GM21360 (cell line): ENCODE results near the gene KCNN4.
"Not testable (repeated sequence)": the region's sequence is repeated elsewhere in the genome, so short reads cannot be mapped to it uniquely, and the experiment has no call there.

Experiments
- ATAC-seq: cut with Tn5 transposase; IDR thresholded peaks from one replicate; pipeline ENCODE4 v1.9.1; 2021; ENCODE audit warnings: mild to moderate bottlenecking, moderate library complexity; ENCODE audit not compliant: unreplicated experiment

KCNN4 gene

DNA sequence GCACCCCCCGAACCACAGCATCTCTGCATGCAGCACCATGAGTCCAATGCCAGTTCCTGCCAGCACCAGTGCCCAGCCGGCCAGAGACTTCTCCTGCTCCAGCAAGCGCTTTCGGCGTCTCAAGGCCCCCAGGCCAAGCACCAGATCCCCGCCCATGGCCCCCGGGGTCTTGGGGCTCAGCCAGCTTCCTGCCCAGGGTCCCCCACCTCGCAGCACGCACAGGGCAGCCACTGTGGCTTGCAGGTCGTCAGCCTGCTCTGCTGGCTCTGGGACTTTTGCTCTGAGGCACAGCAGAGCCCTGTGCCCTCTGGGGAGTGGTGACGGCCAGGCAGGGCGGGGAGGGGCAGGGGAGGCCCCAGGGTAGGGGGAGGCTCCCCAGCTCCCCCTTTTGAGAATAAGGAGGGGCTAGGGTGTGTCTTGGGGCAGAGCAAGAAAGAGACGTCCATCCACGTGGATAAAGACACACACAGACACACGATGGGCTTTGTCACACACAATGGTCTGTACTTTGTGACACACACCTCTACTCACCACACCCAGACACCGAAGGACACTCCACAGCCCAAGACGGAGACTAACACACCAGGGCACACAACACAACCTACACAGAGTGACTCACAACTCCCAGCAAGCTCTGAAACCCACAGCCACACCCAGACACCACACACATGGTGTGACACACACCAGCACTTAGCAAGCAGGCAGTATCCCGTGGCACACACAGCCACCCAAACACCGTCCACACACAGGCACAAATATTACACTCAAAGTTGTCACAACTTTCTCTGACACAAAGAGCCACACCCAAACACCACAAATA is at the start of gene KCNN4:
Gene KCNN4 (minus strand): TSS at position 268 of the 820 bp plus-strand sequence. CDS start 112 bp downstream, at position 156.
- ATAC-seq: no peak

DNA sequence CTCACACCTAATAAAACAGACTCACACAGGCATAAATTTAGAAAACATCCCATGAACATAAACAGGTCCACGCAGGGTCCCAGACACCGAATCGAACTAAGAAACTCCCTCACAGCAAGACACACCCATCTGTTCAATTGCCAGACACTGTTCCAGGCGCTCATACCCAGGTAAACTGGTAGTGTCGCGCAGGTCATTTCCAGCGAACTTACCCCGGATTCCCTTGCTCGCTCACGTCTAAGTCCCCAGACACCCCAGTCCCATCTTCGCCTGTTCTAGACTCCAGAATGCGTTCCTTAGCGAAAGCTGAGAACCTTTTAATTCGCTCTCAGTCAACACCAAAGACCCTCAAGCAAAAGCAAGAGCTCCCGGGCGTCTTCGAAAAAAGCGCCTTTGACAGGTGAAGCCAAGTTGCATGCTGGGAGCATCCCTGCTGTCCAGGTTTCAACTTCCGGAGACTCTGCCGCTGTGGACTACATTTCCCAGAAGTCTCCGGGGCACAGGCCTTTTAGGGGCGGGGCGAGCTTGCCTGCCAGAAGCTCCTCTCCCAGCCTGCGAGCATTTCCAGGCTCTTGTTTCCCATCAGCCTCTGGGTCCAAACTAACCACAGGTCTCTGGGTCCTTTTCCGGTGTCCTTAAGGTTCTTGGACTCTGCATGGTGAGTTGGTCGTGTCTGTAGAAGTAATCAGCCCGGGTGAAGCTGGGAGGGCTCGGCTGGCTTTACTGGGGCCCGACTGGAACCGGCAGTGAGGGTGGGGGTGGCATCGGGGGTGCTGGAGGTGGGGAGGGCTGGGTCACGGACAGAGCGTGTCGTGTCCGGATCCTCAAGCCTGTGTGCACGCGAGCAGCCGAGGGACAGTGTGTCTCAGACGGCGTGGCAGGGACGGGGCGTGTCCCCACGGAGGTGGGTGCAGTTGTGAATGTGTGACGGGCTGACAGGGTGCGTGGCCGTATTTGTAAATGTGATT is 46.3 kb upstream of the KCNN4 start, which contains the start of gene ZNF283:
Gene ZNF283 (plus strand): TSS at position 535 of the 968 bp plus-strand sequence. CDS start 6,184 bp downstream, outside the sequence.
- peak; percentile 67 for ATAC-seq

DNA sequence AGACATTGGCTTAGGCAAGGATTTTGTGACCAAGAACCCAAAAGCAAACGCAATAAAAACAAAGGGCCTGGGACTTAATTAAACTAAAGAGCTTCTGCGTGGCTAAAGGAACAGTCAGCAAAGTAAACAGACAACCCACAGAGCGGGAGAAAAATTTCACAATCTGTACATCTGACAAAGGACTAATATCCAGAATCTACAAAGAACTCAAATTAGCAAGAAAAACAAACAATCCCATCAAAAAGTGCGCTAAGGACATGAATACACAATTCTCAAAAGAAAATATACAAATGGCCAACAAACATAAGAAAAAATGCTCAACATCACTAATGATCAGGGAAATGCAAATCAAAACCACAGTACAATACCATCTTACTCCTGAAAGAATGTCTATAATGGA is 43.8 kb upstream of the KCNN4 start:
- ATAC-seq: not testable (repeated sequence)

DNA sequence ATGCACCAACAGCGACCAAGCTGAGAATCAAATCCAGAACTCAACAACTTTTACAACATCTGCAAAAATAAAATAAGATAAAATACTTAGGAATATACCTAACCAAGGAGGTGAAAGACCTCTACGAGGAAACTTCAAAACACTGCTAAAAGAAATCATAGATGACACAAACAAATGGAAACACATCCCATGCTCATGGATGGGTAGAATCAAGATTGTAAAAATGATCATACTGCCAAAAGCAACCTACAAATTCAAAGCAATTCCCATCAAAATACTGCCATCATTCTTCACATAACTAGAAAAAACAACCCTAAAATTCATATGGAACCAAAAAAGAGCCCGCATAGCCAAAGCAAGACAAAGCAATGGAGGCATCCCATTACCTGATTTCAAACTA is 43.1 kb upstream of the KCNN4 start:
- not testable (repeated sequence) for ATAC-seq

DNA sequence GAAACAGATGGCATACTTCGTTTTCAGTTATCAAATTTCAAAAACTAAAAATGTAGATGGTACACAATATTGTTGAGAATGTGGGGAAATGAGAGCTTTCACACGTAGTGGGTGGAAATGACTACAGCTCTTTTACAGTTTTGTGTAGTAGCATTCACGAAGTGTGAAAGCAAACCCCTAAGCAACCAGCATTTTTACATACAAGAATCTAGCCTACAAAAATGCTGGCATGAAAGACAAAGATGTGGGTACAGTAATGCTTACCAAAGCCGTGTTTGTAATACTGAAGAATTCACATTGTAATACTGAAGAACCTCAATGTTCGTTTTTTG is 40.1 kb upstream of the KCNN4 start:
- ATAC-seq: no peak

DNA sequence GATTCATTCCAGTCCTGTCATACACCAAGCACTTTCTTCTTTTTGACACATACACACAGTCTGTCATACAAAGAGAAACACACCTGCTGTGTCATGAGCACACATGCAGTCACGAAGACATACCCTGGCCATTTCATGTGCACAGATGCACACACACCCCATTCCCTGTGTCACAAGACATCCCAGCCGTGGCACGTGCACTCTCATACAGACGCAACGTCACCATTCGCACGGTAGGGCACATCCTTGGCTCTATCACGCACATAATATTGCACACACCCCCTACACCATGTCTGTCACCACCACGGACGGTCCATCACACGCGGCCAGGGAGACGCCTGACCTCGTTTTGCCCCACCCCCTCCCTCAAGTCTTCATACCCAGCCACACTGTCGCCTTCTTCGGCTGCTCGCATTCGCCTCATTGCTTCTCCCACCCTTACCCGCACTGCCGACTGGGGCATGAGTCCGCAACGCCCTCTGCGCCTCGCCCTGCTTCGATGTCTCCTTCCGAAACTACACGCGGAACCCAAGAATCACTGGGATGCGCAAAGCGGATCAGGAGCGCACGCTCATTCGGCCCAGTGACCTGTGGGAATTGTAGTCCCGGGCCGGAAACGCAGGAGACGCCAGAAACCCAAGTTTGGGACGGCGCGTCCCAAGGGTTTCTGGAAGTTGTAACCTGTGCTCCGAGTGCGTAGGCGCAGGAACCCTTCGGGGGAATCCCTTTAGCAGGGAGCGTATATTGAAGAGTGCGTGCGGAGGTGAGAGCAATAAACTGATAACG is 39.5 kb upstream of the KCNN4 start:
- ATAC-seq: no peak

DNA sequence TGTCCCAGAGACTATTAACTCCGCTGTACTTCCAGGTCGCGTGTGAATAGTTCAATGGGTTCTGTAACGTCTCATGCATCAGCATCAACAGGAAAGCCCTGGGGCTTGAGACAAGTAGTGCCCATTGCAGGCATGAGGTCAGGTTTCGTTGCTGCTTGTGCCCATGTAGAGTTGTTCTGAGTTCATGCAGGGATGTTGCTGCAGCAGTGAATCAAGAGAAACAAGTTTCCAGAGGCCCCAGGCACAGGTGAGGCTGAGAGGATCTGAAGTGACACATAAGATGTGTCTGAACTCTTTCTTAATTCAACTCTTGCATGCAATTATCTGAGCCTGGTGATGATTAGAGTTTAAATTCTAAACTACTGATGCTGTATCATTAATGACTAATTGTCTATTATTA is 37.7 kb upstream of the KCNN4 start:
- ATAC-seq: no peak

DNA sequence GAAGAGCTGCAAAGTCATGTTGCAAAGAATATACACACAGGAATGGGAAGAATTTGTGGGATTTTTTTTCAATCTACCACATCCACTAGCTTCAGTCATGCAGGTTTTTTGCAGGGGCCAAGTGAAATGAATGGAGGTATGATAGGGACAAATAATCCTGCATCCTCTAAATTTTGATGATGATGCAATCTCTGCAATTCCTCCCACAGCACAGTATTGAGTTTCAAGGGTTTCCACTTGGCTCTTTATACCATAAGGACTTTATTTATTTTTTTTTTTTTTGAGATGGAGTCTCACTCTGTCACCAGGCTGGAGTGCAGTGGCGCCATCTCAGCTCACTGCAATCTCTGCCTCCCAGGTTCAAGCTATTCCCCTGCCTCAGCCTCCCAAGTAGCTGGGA is 36.7 kb upstream of the KCNN4 start:
- not testable (repeated sequence) for ATAC-seq

DNA sequence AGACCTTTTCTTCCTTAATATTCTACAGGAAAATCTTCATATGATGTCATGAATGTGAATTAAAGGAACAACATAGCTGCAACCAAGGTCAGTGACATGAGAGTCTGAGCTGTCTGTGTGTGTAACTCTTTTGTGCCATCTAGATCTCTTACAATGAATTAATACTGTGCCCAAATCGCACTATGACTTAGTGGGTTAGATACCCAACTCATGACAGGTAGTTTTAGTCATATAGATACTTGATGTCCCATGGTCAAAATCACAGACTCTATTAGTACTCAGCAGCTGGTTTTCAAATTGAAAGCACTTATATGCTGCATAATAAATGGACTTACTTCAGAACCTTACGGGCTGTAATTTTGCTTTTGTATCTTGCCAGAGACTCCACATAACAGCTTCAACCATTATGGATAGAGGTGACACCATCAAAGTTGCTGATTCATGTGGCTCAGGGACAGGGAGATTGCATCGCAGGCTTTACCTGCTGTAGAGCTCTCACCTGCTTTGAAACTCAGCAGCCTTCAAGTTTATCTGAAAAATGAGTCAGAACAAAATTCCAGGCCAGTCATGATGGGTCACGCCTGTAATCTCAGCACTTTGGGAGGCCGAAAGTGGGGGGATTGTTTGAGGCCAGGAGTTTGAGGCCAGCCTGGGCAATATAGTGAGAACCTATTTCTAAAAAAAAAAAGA is 34.0 kb upstream of the KCNN4 start:
- no peak for ATAC-seq

DNA sequence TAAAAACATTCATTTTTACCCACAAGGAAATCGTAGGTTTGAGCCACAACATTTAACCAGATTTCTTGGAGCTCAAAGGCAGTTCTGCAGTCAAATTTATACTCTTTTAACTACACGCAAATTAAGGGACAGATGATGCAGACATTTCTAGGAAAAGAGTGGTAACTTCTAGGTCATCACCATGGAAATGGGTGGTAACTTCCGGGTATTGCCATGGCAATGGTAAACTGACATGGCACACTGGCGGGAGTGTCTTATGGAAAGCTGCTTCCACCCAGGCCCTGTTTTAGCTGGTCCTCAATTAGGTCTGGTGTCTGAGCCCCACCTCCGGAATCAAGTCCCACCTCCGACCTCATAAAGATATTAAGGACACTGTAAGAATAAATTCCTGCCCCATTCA is 31.9 kb upstream of the KCNN4 start:
- no peak for ATAC-seq

DNA sequence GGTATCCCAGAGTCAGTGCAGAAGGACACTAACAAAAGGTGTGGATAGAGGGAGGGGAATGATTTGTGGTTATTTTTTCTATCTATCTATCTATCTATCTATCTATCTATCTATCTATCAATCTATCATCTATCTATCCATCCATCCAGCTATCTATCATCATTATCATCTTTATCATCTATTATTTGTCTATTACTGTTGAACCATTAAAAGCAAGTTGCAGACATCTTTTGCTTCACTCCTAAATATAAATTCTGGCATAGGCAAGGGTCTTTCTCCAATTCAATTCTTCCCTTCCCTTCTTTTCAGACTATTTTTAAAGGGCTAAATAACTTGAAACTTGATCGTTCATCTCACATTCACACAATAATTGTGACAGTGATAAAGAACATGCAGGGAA is 31.5 kb upstream of the KCNN4 start:
- no peak for ATAC-seq

DNA sequence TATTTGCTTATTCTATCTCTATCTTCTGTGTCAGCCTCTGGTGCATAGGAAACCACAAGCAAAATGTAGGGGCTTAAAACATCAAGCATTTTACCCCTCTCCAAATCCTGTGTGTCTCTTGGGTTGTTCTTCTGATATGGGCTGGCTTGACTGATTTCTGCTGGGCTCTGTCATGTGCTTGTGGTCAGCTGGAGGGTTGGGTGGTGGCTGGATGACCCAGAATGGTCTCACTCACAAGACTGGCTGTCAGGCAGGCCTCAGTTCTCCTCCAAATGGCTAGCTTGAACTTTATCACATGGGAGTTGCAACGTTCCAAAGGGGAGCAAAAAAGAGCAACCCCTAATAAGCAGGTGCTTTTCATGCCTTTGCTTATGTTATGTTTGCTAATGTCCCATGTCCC is 31.1 kb upstream of the KCNN4 start:
- no peak for ATAC-seq

DNA sequence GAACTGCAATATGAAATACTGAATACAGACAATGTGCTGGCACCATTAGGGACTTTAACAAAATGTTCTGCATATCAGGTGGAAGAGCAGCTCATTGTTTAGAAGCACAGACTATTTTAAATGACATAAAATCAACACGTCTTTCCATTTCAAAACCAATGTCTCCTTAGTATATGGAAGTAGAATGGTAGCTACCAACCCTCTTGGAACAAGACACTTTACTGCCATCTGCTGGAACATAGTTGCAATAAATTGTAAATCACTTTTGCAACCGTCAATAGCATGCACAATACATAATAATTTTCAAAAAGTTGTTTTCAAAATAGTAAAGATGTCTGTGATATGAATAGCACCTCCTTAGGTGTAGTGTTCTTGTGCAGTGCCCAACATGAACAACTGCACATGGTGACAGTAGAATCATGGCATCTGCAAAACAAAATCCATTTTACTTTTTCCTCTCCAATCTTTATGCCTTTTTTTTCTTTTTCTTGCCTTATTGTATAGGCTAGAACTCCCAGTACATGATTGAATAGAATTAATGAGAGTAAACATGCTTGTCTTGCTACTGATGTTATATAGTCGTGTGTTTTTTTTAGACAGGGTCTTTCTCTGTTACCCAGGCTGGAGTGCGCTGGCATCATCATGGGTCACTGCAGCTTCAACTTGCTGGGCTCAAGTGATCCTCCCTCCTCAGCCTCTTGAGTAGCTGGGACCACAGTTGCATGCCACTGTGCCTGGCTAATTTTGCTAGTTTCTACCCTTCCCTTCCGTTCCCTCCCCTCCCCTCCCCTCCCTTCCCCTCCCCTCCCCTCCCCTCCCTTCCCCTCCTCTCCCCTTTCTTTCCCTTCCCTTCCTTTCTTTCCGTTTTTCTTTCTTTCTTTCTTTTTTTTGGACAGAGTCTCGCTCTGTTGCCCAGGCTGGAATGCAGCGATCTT is 29.3 kb upstream of the KCNN4 start:
- no peak for ATAC-seq

DNA sequence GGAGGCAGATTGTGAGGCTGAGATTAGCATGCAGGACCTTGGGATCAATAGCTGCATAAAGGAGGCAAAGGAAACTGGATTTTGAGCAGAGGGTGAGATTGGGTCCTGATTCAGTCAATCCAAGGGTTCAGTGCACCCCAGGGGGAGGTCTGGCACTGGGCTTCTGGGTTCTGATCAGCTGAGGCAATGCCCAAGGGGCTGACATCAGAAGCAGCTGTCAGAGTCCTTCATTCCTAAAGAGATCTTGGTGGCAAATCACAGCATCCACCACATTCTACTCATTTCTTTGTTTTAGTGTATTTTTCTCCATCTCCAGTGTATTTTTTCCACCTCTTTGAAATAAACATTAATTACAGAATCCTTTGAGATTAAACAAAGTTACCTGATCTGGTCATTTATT is 26.9 kb upstream of the KCNN4 start:
- ATAC-seq: no peak

DNA sequence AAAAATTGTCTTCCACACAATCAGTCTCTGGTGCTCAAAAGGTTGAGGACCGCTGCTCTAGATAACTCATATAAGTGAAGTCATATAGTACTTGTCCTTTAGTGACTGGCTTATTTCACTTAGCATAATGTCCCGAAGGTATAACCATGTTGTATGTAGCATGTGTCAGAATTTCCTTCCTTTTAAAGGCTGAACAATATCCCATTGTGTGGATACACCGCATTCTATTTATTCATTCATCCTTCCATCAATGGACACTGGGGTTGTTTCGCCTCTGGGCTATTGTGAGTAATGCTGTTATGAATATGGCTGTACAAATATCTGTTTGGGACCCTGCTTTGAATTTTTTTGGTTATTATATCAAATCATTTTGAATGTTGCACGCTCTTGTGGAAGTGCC is 26.1 kb upstream of the KCNN4 start:
- ATAC-seq: no peak

DNA sequence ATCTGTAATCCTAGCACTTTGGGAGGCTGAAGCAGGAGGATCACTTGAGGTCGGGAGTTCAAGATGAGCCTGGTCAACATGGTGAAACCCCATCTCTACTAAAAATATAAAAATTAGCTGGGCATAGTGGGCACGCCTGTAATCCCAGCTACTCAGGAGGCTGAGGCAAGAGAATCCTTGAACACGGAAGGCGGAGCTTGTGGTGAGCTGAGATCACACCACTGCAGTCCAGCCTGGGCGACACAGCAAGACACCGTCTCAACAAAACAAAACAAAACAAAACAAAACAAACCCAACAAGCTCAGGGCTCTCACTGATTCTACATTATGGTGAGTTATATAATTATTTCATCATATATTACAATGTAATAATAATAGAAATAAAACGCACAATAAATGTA is 25.6 kb upstream of the KCNN4 start:
- ATAC-seq: not testable (repeated sequence)

DNA sequence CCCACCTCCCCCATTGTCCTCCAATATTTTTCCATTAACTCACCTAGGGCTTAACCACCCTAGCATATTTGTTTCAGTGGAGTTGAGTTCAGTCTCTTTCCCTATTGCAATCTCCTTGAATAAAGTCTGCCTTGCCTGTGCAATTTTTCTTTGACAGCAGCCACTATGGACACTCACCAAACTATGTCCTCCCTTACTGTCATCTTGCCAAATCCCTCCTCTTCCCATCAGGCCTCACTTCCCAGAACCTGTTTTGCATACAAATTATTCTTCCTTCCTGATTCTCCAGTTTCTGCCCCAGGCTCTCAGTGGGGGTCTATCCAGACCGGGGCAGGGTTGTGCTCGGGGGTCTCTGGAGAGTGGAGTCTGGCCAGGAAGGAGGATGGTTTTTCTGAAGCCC is 23.7 kb upstream of the KCNN4 start:
- no peak for ATAC-seq

DNA sequence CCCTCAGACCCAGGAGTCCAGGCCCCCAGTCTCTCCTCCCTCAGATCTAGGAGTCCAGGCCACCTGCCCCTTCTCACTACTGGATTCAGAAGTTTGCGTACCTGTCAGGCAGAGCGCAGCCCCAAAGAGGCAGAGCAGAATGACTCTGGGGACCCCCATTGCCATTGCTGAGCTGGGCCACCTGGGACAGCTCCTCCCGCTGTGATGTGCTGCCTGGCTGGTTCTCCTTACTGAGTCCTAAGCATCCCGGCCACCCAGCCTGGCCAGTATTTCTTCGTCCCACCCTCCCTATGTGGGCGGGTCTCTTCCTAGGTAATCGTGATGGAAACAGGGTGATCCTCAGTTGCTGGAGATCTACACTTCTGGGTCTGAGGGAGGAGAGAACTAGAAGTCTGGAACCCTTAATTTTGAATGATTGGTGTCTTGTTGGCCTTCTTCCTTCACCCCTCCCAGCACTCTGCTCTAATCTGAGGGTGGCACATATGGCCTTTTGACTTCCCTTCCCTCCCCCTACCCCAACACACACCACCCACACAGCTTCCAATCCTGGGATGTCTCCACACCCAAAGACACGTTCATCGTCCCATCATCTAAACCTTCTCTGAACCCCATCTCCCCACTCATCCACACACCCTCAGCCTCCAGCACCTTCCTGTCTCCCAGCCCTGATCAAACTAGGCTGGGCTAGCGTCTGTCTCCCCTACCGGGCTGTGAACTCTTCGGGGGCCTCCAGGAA is 21.6 kb upstream of the KCNN4 start, which contains the start of gene LYPD5:
Gene LYPD5 (minus strand): TSS at position 232 of the 736 bp plus-strand sequence. CDS start 67 bp downstream, at position 165.
- no peak for ATAC-seq
